ENCODE results near the gene MIOX.

GRCh38 chr22:50438305-50439275, 48.1 kb upstream of the MIOX start:
- TF ChIP-seq EP300 (IDR thresholded peaks at IDR 0.05), result no peak
- no peak for TF ChIP-seq CTCF (IDR thresholded peaks at IDR 0.05)

All from suprapubic skin (tissue), 3 donors.